ENCODE data around the gene ATP11C. TPM values are rescaled to one million over a fixed set of nuclear protein-coding genes. Genes with fewer than 3 reads are reported as not detected.
A peak's percentile ranks its signal among the peaks of the same experiment; 100 is the strongest.

Gene ATP11C
- total and polyA plus RNA-seq, 2 of the 4 experiments (the other 2 are of a cell fraction): 19.3 to 40.0 TPM

- no peak overlapping the region for H3K18ac ChIP-seq (ENCODE audit: low read depth, low read length)
- no peaks in the 10 kb centered on the region for H3K36me3 ChIP-seq (ENCODE audit: control insufficient read depth, insufficient read depth, low read length)
- H3K4ac ChIP-seq (ENCODE audit: low read depth, low read length): no peak overlapping the region
- no TSS peak for BruUV-seq (replicated peaks)
- no peaks in the 10 kb centered on the region for H3K9me1 ChIP-seq (ENCODE audit: insufficient read depth, low read length)
- H3K4me1 ChIP-seq (ENCODE audit: control insufficient read depth, insufficient read depth, low read length): no peaks in the 10 kb centered on the region
- H3K27ac ChIP-seq (ENCODE audit: insufficient read depth, low read length): no peak overlapping the region
- H2AFZ ChIP-seq (replicated peaks; ENCODE audit: low read length, poor library complexity): no peak overlapping the region
- peak; percentile 44 for DNase-seq
- no peak overlapping the region for H2AK5ac ChIP-seq (ENCODE audit: low read depth, low read length)
- intact Hi-C loops (cut with micrococcal nuclease) (no loop called here), dilution Hi-C loops (cut with HindIII; ENCODE audit: low sequenced_read_pairs, unreplicated experiment) (no loop called here), in situ Hi-C loops (cut with MboI; ENCODE audit: low sequenced_read_pairs) (no loop called here)
- no peak for ATAC-seq (ENCODE audit: low read depth)
- TF ChIP-seq RCOR1 (IDR thresholded peaks at IDR 0.05; ENCODE audit: insufficient replicate concordance, low read length): no peak
- TF ChIP-seq NFE2L2 (IDR thresholded peaks at IDR 0.05; ENCODE audit: low read depth, low read length): no peak
- TF ChIP-seq MAFK (IDR thresholded peaks at IDR 0.05; ENCODE audit: low read depth, low read length): no peak
- no peak for TF ChIP-seq POLR2A (IDR thresholded peaks at IDR 0.05; ENCODE audit: low read depth, low read length)
- no peak for TF ChIP-seq CEBPB (IDR thresholded peaks at IDR 0.05; ENCODE audit: low read depth, low read length)
- TF ChIP-seq CTCF (conservative IDR thresholded peaks at IDR 0.05; ENCODE audit: low read depth, low read length): no peak
- TF ChIP-seq RAD21 (IDR thresholded peaks at IDR 0.05; ENCODE audit: low read length): no peak
- TF ChIP-seq BHLHE40 (IDR thresholded peaks at IDR 0.05; ENCODE audit: low read depth, low read length): no peak
- TF ChIP-seq ELK1 (IDR thresholded peaks at IDR 0.05; ENCODE audit: borderline replicate concordance, low read depth, low read length): no peak
- TF ChIP-seq FOS (IDR thresholded peaks at IDR 0.05; ENCODE audit: low read depth, low read length): no peak
- TF ChIP-seq CHD1 (IDR thresholded peaks at IDR 0.05; ENCODE audit: low read depth, low read length): no peak
- no peak for TF ChIP-seq SMC3 (IDR thresholded peaks at IDR 0.05; ENCODE audit: low read depth, low read length)
- no peak for TF ChIP-seq MXI1 (IDR thresholded peaks at IDR 0.05; ENCODE audit: borderline replicate concordance, low read depth, low read length)
- TF ChIP-seq USF2 (IDR thresholded peaks at IDR 0.05; ENCODE audit: low read depth, low read length): no peak
- no peak for TF ChIP-seq RFX5 (IDR thresholded peaks at IDR 0.05; ENCODE audit: low read depth, low read length)
- no peak for TF ChIP-seq MAZ (IDR thresholded peaks at IDR 0.05; ENCODE audit: borderline replicate concordance, low read depth, low read length)
- H2BK15ac ChIP-seq (ENCODE audit: low read depth, low read length): no peak overlapping the region
- no peak overlapping the region for H3K4me2 ChIP-seq (ENCODE audit: low read depth, low read length)
- no peak overlapping the region for H3K4me3 ChIP-seq (ENCODE audit: insufficient read depth, low read depth, low read length)
- no peaks in the 10 kb centered on the region for H3K79me1 ChIP-seq (ENCODE audit: low read depth in 1 of 2, low read length in 2 of 2)
- CTCF ChIA-PET: no interaction called here
- no peak overlapping the region for H4K91ac ChIP-seq (ENCODE audit: insufficient read depth, low read depth, low read length)
- no peak overlapping the region for H3K23ac ChIP-seq (ENCODE audit: low read depth, low read length)
- H3K9ac ChIP-seq (ENCODE audit: low read depth, low read length): no peak overlapping the region
- no peaks in the 10 kb centered on the region for H3K9me3 ChIP-seq (ENCODE audit: control insufficient read depth, insufficient read depth, low read length)
- H2BK5ac ChIP-seq (ENCODE audit: low read depth, low read length, poor library complexity, severe bottlenecking): no peak overlapping the region
- no peak overlapping the region for H4K8ac ChIP-seq (ENCODE audit: low read depth in 2 of 2, low read length in 2 of 2)
- no peak overlapping the region for H2BK20ac ChIP-seq (ENCODE audit: low read depth, low read length)
- no peaks in the 10 kb centered on the region for H4K20me1 ChIP-seq (ENCODE audit: insufficient read depth, low read length)
- no peaks in the 10 kb centered on the region for H3K27me3 ChIP-seq (ENCODE audit: control insufficient read depth, insufficient read depth, low read length)
- no peak overlapping the region for H2BK120ac ChIP-seq (ENCODE audit: low read depth, low read length)
- no peak overlapping the region for H4K5ac ChIP-seq (ENCODE audit: low read depth, low read length)
- POLR2A ChIA-PET (ENCODE audit: unreplicated experiment): no interaction called here
- H2AK9ac ChIP-seq (replicated peaks; ENCODE audit: low read depth, low read length, poor library complexity): no peak overlapping the region
- H3K14ac ChIP-seq (replicated peaks; ENCODE audit: low read depth, low read length): no peak overlapping the region
- H3K56ac ChIP-seq (ENCODE audit: extremely low read depth, insufficient read depth, low read length): no peak overlapping the region
- 89% methylated on average over 3 of the region's 4 CpGs; no CpG with 5 or more reads in 1 of the 2 experiments for WGBS, 2 experiments (ENCODE audit: extremely low coverage in 2 of 2, insufficient read length in 1 of 2)
Observed at GRCh38 chrX:139762400-139763183, 170.3 kb downstream of the ATP11C start.
